Left colon (tissue), 2 donors: Measurements from ENCODE around the gene CCDC51. TPM values are rescaled to one million over a fixed set of nuclear protein-coding genes. Genes with fewer than 3 reads are reported as not detected.
"Not testable (repeated sequence)": the region's sequence is repeated elsewhere in the genome, so short reads cannot be mapped to it uniquely, and the experiment has no call there.

Experiments
- ATAC-seq: fragments of 200-7000 bp; cut with Tn5 transposase; one replicate; pipeline ENCODE4 v1.9.1; 2020; ENCODE audit warnings: mild to moderate bottlenecking, moderate library complexity
- DNase-seq, 2 donors: peaks; one replicate each; pipeline ENCODE4 v3.0.0-alpha.2; 2020
- intact Hi-C, 2 donors: fragments of 100-400 bp; cut with DNase I in 1 of 2; cut with micrococcal nuclease in 1 of 2; formaldehyde crosslinking; loops; one replicate each; pipeline versions ENCODE4 v1.11.2 to v1.14.0; 2022; cut with DNase I, micrococcal nuclease
- total RNA-seq, 2 donors: library from RNA; stranded (reverse); fragmentation: NEBNext Ultra II Directional; extraction: Animal tissue kit (Norgen Biotek cat#: 25700); gene quantifications; one replicate each; pipeline ENCODE4 v1.2.1, GENCODE V29; 2021
- donor health status: DM: no; HTN: no; CAD: no.
- donor health status: DM: yes; HTN: yes; CAD: no.

The CCDC51 gene
- total RNA-seq, 2 donors from 2014 or later, result 13.3 to 21.2 TPM

DNA sequence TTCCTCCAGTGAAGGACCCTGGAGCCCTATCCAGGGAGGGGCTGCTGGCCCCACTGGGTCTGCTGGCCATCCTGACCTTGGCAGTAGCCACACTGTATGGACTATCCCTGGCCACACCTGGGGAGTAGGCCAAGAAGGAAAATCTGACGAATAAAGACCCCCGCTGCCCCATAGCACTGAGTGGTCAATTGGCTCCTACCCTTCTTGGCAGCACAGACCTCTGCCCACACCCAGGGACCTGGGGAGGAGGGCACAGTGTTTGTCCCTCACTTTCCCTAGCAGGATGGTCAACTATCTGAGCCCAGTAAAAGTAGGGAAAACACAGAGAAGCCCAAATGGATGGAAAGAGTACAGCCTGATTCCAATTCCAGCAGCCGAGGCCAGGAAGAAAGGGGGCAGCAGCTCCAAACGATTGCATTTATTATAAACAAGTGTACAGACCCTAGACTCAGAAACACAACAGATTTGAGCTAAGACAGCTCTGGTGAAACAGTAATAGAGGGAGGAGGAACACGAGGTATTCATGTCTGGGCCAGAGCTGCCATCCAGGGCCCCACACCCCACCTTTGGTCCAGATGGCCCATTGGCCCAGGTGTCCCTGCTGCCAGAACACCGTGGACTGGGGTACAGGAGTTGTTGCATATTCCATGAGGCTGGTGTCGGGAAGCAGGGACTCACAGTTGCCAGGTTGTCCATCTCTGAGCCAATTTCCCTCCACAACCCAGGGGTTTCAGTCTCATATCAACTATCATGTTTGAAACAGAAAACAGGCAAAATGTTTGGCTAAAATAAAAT is 27.8 kb upstream of the CCDC51 start:
- ATAC-seq, result no peak
- DNase-seq, result no peak
- intact Hi-C loops, result no loop called here

GRCh38 chr3:48467110-48467454 is 27.2 kb upstream of the CCDC51 start:
- ATAC-seq (no peak), DNase-seq (no peak)
- intact Hi-C loops, result no loop called here

GRCh38 chr3:48466386-48467109 is 26.6 kb upstream of the CCDC51 start:
- ATAC-seq (peak; percentile 20), DNase-seq (peak; percentile 50 to 52)
- intact Hi-C loops, result no loop called here

- peak; percentile 91 to 99 for DNase-seq
- ATAC-seq, result peak; percentile 90
- intact Hi-C loops, result no loop called here
These were observed 25.8 kb upstream of the CCDC51 start for GRCh38 chr3:48465531-48466378.

DNA sequence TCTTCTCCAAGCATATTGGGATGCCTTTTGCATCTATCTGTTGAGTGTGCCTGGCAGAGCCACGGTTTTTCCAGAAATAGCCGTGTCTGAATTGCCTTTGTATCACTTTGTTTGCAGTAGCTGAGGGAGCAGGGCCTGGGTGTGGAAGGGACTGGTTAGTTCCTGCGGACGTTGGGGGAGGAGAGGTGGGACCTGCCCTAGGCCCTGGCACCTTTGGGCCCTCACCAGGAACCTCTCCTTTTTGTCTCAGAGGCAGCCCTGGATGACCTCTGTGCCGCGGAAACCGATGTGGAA is 25.3 kb upstream of the CCDC51 start:
- intact Hi-C loops, result no loop called here
- DNase-seq (no peak), ATAC-seq (peak; percentile 17)

DNA sequence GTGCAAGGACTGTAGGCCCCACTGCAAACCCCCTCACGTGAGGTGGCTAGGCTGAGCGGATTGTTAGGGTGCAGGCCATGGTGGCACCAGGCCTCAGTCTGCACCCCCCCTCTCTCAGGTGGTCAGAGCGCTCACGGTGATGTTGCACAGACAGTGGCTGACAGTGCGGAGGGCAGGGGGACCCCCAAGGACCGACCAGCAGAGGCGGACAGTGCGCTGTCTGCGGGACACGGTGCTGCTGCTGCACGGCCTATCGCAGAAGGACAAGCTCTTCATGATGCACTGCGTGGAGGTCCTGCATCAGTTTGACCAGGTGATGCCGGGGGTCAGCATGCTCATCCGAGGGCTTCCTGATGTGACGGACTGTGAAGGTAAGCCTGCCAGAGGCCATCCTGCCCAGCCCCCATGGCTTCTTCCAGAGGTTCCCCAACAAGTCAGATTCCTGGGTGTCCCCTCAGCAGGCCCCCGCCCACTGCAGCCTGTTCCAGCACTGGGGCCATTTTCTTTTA is 24.8 kb upstream of the CCDC51 start:
- ATAC-seq (no peak), DNase-seq (peak in 1 of 2 donors; percentile 39)
- intact Hi-C loops, result loop anchor here (5.0 kb wide), 2 partner anchors 83 to 88 kb away; no protein-coding TSS in a partner anchor

DNA sequence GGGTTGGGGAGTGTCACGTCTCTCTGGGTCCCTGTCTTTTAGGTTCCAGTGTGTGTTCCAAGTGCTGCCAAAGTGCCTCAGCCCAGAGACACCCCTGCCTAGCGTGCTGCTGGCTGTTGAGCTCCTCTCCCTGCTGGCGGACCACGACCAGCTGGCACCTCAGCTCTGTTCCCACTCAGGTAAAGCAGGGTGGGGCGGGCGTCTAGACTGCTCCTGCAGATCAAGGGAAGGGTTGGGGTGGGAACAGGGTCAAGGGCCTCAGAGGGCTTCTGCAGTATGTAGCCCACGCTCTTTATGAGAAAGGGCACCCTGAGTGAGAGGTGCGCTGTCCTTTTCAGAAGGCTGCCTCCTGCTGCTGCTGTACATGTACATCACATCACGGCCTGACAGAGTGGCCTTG is 23.8 kb upstream of the CCDC51 start:
- DNase-seq (no peak), ATAC-seq (no peak)
- intact Hi-C loops, result loop anchor here (5.0 kb wide), 2 partner anchors 84 to 89 kb away; no protein-coding TSS in a partner anchor

DNA sequence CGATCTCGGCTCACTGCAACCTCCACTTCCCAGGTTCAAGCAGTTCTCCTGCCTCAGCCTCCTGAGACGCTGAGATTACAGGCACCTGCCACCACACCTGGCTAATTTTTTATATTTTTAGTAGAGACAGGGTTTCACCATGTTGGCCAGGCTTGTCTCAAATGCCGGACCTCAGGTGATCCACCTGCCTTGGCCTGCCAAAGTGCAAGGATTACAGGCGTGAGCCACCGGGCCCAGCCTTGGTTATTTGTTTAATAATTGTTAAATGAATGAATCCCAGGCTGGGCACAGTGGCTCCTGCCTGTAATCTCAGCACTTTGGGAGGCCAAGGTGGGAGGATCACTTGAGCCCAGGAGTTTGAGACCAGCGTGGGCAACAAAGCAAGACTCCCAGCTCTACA is 21.8 kb upstream of the CCDC51 start:
- intact Hi-C loops, result loop anchor here (5.0 kb wide), 2 partner anchors 86 to 91 kb away; no protein-coding TSS in a partner anchor
- ATAC-seq, DNase-seq: not testable (repeated sequence)

- DNase-seq (no peak), ATAC-seq (no peak)
- intact Hi-C loops, result loop anchor here (5.0 kb wide), 2 partner anchors 87 to 92 kb away; no protein-coding TSS in a partner anchor
These were observed 20.6 kb upstream of the CCDC51 start for GRCh38 chr3:48460517-48460902.

DNA sequence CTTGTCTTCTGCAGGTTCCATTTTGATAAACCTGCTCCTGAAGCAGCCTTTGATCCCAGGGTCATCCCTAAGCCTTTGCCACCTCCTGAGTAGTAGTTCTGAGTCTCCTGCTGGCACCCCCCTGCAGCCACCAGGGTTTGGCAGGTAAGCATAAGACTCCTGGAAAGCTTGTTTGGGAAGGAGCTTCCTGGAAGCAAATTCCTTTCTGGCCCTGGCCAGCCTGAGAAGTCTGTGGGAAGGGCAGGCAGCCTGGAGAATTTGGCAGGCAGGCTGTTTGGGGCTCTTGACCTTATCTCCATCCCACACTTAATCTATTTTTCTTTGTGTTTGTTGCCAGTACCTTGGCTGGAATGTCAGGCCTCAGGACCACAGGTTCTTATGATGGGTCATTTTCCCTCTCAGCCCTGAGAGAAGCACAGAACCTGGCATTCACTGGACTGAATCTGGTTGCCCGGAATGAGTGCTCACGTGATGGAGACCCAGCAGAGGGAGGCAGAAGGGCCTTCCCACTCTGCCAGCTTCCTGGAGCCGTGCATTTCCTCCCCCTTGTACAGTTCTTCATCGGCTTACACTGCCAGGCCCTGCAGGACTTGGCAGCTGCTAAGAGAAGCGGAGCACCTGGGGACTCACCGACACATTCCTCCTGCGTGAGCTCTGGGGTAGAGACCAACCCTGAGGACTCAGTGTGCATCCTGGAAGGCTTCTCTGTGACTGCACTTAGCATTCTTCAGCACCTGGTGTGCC is 20.0 kb upstream of the CCDC51 start:
- no peak for ATAC-seq
- no peak for DNase-seq
- intact Hi-C loops, result loop anchor here (5.0 kb wide), 2 partner anchors 87 to 92 kb away; no protein-coding TSS in a partner anchor

GRCh38 chr3:48459331-48459730 is 19.4 kb upstream of the CCDC51 start:
- ATAC-seq, result no peak

GRCh38 chr3:48456456-48456855 is 16.5 kb upstream of the CCDC51 start:
- ATAC-seq, result no peak
- intact Hi-C loops, result no loop called here
- DNase-seq, result no peak

More at GRCh38 chr3:48459331-48459730, 19.4 kb upstream of the CCDC51 start:
- intact Hi-C loops, result no loop called here
- no peak for DNase-seq

GRCh38 chr3:48451270-48451669 is 11.4 kb upstream of the CCDC51 start:
- ATAC-seq, result no peak
- intact Hi-C loops, result no loop called here
- DNase-seq, result no peak

DNA sequence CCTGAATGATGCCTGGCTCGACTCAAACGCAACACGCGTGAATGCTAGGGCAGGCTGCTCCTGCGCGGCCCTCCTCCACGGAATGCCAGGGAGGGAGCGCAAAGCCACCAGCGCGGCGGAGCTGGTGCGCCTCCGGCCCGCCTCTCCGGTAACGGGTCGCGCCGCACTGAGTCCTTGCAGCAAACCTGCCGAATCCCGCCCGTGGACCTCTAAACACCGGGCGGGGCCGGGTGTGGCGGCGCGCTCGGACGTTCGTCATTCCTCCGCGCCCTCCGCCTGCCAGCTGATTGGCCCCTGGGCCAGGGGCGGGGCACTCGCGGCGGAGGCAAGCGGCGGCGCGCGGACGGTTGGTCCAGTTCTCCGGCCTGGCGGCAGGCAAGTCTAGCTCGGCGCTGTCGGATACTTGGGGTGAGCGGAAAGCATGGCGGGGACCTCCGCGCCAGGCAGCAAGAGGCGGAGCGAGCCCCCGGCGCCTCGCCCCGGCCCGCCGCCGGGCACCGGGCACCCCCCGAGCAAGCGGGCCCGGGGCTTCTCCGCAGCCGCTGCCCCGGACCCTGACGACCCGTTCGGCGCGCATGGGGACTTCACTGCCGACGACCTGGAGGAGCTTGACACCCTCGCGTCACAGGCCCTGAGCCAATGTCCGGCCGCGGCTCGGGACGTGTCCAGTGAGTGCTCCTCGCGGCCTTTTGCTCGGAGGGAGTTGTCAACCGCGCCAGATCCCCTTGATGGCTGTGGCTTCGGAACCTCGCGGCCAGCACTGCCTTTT is 6.7 kb upstream of the CCDC51 start, which contains the start of gene ATRIP:
TSS of gene ATRIP (plus strand) at position 313 of the 769 bp plus-strand sequence. CDS start at position 422, 109 bp downstream.
- DNase-seq (peak; percentile 90 to 94), ATAC-seq (peak; percentile 98)
- intact Hi-C loops, result no loop called here

DNA sequence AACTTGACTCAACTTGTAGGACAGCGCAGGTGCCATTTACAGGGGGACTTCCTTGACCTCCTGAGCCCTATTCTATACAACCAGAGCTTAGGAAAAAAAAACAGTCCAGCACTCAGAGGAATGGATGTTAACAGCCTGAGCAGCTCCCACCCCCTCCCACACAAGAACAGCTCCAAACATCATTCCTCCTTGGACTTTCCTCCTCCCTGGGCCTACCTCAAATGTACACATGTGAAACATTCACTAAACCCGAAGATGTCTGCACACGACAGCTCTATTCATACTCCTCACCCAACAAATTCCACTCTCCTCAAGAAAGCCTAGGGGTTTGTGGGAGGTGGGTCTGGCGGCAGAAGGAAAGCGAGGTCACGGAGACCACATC is 6.1 kb upstream of the CCDC51 start:
- intact Hi-C loops, result no loop called here
- DNase-seq (no peak), ATAC-seq (peak; percentile 13)

GRCh38 chr3:48445277-48445882 is 5.5 kb upstream of the CCDC51 start:
- intact Hi-C loops, result no loop called here
- DNase-seq, result no peak
- ATAC-seq, result no peak

DNA sequence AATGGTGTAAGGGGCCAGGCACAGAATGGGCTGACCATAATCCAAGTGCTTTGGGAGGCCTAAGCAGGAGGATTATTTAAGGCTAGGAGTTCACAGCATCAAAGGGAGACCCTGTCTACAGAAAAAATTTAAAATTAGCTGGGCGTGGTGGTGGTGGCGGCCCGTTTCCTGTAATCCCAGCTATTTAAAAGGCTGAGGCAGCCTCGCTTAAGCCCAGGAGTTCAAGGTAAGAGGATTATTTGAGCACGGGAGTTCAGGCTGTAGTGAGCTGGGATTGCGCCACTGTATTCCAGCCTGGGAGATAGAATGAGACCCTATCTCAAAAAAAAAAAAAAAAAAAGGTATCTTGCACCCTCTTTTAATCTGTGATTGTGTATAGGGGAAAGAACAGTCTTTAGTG is 2.0 kb upstream of the CCDC51 start:
- intact Hi-C loops, result no loop called here
- DNase-seq (no peak), ATAC-seq (no peak)
